Effector memory CD4-positive, alpha-beta T cell (primary cell): ENCODE data around the gene MXRA7.

Experiments
- DNase-seq, 3 donors: peaks; one replicate each; pipeline ENCODE4 v3.0.0-alpha.2; 2020
- H3K27ac ChIP-seq: 2 replicates; pipeline ENCODE4 v1.7.0; 2013; ENCODE audit warnings: mild to moderate bottlenecking, low read length, moderate library complexity; ENCODE audit not compliant: insufficient read depth, poor library complexity, severe bottlenecking
- H3K27me3 ChIP-seq: replicated peaks from 2 replicates; pipeline ENCODE4 v1.7.0; 2013; ENCODE audit warnings: mild to moderate bottlenecking, low read length; ENCODE audit not compliant: insufficient read depth, control insufficient read depth, poor library complexity, severe bottlenecking
- H3K36me3 ChIP-seq: 2 replicates; pipeline ENCODE4 v1.7.0; 2013; ENCODE audit warnings: mild to moderate bottlenecking, low read length, moderate library complexity; ENCODE audit not compliant: control insufficient read depth, insufficient read depth
- H3K4me1 ChIP-seq: 2 replicates; pipeline ENCODE4 v1.7.0; 2013; ENCODE audit warnings: low read length, mild to moderate bottlenecking; ENCODE audit not compliant: control insufficient read depth, insufficient read depth, poor library complexity, severe bottlenecking
- H3K4me3 ChIP-seq: 2 replicates; pipeline ENCODE4 v1.7.0; 2013; ENCODE audit warnings: low read length, low read depth, mild to moderate bottlenecking; ENCODE audit not compliant: insufficient read depth, poor library complexity, severe bottlenecking
- H3K9me3 ChIP-seq: 2 replicates; pipeline ENCODE4 v1.7.0; 2013; ENCODE audit warnings: mild to moderate bottlenecking, low read length, moderate library complexity; ENCODE audit not compliant: control insufficient read depth

The MXRA7 gene

DNA sequence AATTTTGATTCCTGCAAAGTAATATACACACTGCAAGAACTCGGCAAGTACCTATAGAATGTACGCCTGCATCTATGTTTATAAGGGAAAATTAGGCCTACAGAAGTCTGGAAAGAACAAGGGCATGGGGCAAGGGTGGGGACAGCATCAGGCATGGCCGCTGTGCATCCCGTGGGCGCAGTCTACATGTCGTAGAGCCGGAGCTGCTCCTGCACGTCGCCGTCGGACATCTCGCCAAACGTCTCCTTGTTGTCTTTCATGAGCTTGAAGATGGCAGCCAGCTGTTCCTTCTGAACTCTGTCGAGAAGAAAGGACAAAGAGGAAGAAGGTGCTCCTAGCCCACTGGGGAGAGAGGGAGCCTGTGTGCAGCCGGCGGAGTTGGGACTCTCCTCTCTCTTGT lies 33.4 kb downstream of the MXRA7 start:
- Histone ChIP-seq H3K36me3 (no peaks in the 10 kb centered on the region), H3K4me1 (peaks cover 17% of the 10 kb centered on the region), H3K27me3 (no peaks in the 10 kb centered on the region), H3K27ac (no peak overlapping the region), H3K9me3 (no peaks in the 10 kb centered on the region), H3K4me3 (no peak overlapping the region)
- no peak for DNase-seq

DNA sequence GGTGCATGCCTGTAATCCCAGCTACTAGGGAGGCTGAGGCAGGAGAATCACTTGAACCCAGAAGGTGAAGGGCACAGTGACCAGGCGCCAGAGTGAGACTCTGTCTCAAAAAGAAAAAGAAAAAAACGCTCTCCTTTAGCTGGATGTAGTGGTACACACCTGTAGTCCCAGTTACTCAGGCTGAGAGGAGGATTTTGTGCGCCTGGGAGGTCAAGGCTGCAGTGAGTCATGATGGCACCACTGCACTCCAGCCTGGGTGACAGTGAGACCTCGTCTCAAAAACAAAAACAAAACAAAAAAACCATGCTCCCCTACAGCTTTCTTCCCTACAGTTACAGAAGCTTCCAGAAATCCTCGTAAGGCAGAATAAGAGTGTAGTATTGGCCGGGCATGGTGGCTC lies 34.1 kb downstream of the MXRA7 start:
- H3K36me3 ChIP-seq, result no peaks in the 10 kb centered on the region
- H3K4me3 ChIP-seq, result no peak overlapping the region
- no peak overlapping the region for H3K27ac ChIP-seq
- DNase-seq, result no peak
- H3K4me1 ChIP-seq, result peaks cover 20% of the 10 kb centered on the region
- no peaks in the 10 kb centered on the region for H3K9me3 ChIP-seq
- no peaks in the 10 kb centered on the region for H3K27me3 ChIP-seq

DNA sequence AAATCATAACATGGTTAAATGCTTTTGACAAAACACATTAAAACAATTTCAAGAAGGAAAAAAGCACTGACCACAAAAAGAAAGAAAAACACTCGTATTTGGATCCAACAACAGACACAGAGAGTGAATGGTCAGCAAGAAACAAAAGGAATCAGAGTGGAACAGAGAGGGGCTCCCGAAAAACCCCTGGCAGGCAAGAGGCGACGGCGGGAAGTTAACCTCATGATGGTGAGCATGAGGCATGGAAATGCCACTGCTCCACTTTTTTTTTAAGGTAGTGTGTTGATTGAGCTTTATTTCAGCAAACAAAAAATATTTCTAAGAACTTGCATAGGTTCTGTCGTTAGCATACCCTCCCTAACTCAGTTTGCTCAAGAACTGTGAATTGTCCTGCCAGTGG lies 35.1 kb downstream of the MXRA7 start:
- Histone ChIP-seq H3K9me3 (no peaks in the 10 kb centered on the region), H3K27me3 (no peaks in the 10 kb centered on the region), H3K27ac (no peak overlapping the region), H3K4me1 (peaks cover 21% of the 10 kb centered on the region), H3K36me3 (no peaks in the 10 kb centered on the region), H3K4me3 (no peak overlapping the region)
- no peak for DNase-seq

DNA sequence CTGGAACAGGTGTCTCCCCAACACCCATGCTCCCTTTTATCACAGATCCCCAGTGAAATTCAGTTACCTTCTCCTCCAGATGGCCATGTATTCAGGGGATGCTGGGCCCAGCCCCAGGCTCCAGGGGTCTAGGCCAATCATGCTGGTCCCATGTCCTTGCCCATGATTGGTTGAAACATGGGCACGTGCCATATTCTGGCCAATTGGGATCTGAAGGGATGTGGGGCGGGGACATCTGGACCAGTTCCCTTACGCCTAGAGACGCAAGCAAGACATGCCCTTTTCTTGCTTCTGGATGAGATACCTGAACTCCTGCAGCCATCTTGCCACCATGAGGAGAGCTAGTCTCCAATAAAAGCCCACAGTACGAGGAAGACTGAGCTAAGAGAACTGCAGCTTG lies 36.2 kb downstream of the MXRA7 start:
- Histone ChIP-seq H3K36me3 (no peaks in the 10 kb centered on the region), H3K27me3 (no peaks in the 10 kb centered on the region), H3K4me1 (peaks cover 21% of the 10 kb centered on the region), H3K4me3 (no peak overlapping the region), H3K27ac (no peak overlapping the region), H3K9me3 (no peaks in the 10 kb centered on the region)
- DNase-seq, result no peak

DNA sequence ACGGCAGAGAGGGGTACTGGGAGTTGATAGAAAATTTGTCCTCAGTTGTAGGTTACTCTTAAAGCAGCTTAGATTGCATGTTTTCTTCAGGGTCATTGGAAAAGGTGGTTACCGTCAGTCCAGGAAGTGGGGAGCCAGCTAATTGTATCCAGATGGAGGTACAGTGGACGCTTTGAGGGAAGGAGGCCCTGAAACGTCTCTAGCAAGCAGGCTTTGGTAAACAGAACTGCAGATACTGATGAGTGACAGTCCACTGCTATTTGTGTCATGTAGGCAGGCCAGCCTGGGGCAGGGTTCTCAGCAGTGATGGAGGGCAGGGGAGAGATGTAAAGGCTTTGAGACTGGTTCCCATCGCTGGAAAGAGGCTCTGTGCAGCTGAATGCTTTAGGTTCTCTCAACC lies 37.0 kb downstream of the MXRA7 start:
- Histone ChIP-seq H3K36me3 (no peaks in the 10 kb centered on the region), H3K4me3 (no peak overlapping the region), H3K27me3 (no peaks in the 10 kb centered on the region), H3K27ac (no peak overlapping the region), H3K4me1 (peaks cover 21% of the 10 kb centered on the region), H3K9me3 (no peaks in the 10 kb centered on the region)
- DNase-seq, result no peak

DNA sequence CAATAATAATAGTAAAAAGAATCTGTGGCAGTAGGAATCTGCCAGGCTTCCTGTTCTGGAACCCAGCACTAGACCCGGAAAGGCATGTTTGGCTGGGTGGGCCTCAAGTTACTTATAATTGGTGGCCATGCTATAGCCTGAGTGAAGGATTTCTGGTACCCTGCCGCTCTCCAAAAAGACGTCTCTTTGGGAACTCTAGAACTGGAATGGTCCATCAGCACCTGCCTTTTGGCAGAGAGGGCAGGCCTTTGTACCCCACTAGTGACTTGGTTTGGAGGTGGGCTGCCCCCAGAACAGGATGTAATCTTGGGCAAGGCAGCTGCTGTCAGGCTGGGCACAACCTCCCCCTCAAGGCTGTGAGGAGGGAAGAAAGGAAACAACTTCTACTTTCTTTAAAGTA lies 37.9 kb downstream of the MXRA7 start:
- Histone ChIP-seq H3K9me3 (no peaks in the 10 kb centered on the region), H3K27ac (no peak overlapping the region), H3K36me3 (no peaks in the 10 kb centered on the region), H3K4me1 (peaks cover 13% of the 10 kb centered on the region), H3K4me3 (no peak overlapping the region), H3K27me3 (no peaks in the 10 kb centered on the region)
- no peak for DNase-seq

DNA sequence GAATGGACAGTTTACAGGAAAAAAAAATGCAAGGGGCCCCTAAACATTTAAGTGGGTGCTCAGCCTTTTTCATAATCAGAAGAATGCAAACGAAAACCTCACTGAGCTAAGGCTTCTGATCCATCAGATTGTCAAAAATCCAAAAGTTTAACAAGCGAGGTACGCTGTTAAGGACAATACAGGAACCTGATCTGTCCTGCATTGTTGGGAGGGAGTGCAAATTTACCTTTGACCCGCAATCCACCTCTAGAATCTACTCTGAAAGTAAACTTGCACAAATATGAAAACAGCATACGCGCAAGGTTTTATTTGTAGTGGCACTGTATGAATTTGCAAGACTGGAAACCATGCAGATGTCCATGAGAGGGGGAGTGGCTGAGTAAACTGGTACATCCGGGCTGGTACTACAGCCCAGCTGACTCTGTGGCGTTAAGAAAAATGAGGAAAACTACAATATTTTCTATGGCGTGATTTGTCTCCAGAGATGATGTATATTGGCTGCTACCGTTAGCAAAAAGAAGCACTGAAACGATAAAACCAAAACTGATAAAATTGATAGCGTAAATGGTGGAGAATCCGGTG lies 38.4 kb downstream of the MXRA7 start:
- Histone ChIP-seq H3K27ac (peak overlapping the region; percentile 80), H3K27me3 (no peaks in the 10 kb centered on the region), H3K4me3 (peak overlapping the region; percentile 68), H3K36me3 (no peaks in the 10 kb centered on the region), H3K9me3 (no peaks in the 10 kb centered on the region), H3K4me1 (peaks cover 11% of the 10 kb centered on the region)
- DNase-seq, result no peak

DNA sequence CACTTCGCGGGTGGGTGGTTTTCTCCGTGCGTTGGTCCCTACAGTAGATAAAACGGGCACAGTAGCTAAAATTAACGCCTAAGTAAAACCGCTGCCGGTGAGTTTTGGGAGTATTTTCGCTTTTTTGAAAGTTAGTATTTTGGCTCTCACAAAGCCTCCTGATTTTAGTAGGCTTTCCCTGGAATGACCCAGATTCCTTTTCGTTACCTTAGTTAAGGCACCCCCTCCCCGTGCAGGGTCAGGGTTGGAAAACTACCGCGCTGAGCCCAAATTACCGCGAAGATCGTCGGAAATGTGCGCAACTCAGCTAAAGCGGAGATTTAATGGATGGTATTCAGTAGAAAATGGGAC lies 38.9 kb downstream of the MXRA7 start:
- Histone ChIP-seq H3K4me1 (peaks cover 11% of the 10 kb centered on the region), H3K27me3 (no peaks in the 10 kb centered on the region), H3K9me3 (no peaks in the 10 kb centered on the region), H3K27ac (peak overlapping the region; percentile 80), H3K4me3 (peak overlapping the region; percentile 68), H3K36me3 (no peaks in the 10 kb centered on the region)
- no peak for DNase-seq

DNA sequence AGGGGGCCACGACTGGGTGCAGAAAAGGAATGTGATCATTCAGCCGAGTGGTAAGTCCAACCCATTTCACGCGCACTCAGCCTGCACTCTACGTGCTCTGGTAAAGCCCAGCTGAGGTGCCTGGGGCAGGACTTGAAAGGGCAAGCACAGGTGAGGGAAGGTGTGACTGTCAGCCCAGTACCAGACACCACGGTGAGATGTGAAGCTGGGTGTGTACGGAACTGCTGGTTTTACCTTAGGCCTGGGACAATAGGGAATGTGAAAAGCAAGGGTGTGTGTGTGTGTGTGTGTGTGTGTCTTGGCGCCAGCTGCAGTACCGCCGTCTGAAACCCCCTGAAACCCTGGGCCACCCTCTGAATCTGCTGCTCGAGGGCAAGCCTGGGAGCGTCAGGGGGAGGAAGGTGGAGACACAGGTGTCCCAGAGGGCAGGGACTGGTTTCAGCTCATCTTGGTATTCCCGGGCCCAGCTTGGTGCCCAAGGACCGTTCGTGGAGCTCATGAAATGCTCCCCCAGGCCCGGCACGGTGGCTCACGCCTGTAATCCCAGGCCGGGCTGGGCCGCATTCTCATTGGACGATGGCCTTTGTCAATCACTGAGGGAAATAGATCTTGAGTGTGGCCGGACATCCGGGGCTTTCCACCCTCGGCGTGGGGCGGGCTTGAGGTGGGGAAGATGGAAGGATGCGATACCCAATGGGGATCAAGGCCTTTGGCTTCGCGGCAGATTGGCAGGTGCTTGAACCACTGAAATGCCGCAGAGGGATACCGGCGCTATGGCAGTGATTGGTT lies 39.4 kb downstream of the MXRA7 start:
- H3K4me1 ChIP-seq, result peaks cover 11% of the 10 kb centered on the region
- H3K27ac ChIP-seq, result peak overlapping the region; percentile 80
- H3K36me3 ChIP-seq, result no peaks in the 10 kb centered on the region
- no peaks in the 10 kb centered on the region for H3K9me3 ChIP-seq
- peak; percentile 95 to 99 (median 99) for DNase-seq
- H3K4me3 ChIP-seq, result peak overlapping the region; percentile 68
- no peaks in the 10 kb centered on the region for H3K27me3 ChIP-seq

DNA sequence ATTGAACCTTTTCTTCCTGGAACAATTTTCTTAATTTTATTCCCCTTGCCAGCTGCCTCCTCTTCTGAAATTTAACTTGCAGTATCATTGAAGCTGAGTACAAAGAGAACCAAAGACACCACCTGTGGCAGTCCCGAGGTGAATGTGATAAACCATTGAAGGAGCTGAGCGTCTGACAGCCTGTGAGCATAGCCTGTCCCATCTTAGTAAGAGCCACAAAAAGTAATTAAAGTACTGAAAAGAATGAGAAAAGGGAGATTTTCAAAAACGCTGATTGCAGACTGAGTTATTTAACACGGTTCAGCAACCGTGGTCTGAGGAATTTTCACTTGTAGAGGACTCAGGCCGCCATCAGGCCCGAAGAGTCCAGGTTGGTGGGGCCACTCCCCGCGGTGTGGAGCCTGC lies 40.0 kb downstream of the MXRA7 start:
- Histone ChIP-seq H3K36me3 (no peaks in the 10 kb centered on the region), H3K4me3 (no peak overlapping the region), H3K4me1 (peaks cover 11% of the 10 kb centered on the region), H3K9me3 (no peaks in the 10 kb centered on the region), H3K27me3 (no peaks in the 10 kb centered on the region), H3K27ac (peak overlapping the region; percentile 80)
- no peak for DNase-seq
